CD14-positive monocyte (primary cell): ENCODE data around the gene SLC40A1. TPM values are rescaled to one million over a fixed set of nuclear protein-coding genes. Genes with fewer than 3 reads are reported as not detected.

ENCODE experiments used
- DNase-seq, 3 donors: peaks; one replicate each; pipeline ENCODE4 v3.0.0-alpha.2; 2011 to 2022
- H2AFZ ChIP-seq: 2 replicates; pipeline ENCODE4 v1.6.0; 2012; ENCODE audit warnings: mild to moderate bottlenecking, low read depth, low read length, inconsistent platforms; ENCODE audit not compliant: insufficient read depth, poor library complexity, severe bottlenecking
- H3K27ac ChIP-seq, 2 donors: 1 replicate in 1 of 2; 2 replicates in 1 of 2; pipeline ENCODE4 v1.5.1; 2012 to 2013; ENCODE audit warnings: low read length in 2 of 2, control low read depth in 1 of 2, inconsistent platforms in 1 of 2, low read depth in 1 of 2, mild to moderate bottlenecking in 1 of 2
- H3K27me3 ChIP-seq, 2 donors: one replicate each; pipeline versions ENCODE4 v1.6.0 to v1.6.1; 2011 to 2013; ENCODE audit warnings: low read length in 2 of 2; ENCODE audit not compliant: control insufficient read depth in 2 of 2, insufficient read depth in 2 of 2
- H3K36me3 ChIP-seq, 2 donors: replicated peaks in 1 of 2; 1 replicate in 1 of 2; 2 replicates in 1 of 2; pipeline versions ENCODE4 v1.5.1 to v1.6.1; 2012 to 2013; ENCODE audit warnings: low read length in 2 of 2, control low read depth in 1 of 2, inconsistent platforms in 1 of 2, mild to moderate bottlenecking in 1 of 2; ENCODE audit not compliant: insufficient read depth in 2 of 2, control insufficient read depth in 1 of 2
- H3K4me1 ChIP-seq, 2 donors: 1 replicate in 1 of 2; 2 replicates in 1 of 2; pipeline versions ENCODE4 v1.5.1 to v1.6.1; 2012 to 2013; ENCODE audit warnings: low read length in 2 of 2, control low read depth in 1 of 2, inconsistent platforms in 1 of 2, mild to moderate bottlenecking in 1 of 2, moderate library complexity in 1 of 2; ENCODE audit not compliant: insufficient read depth in 2 of 2, control insufficient read depth in 1 of 2
- H3K4me2 ChIP-seq: replicated peaks from 2 replicates; pipeline ENCODE3; 2012; ENCODE audit warnings: low read length, moderate library complexity, mild to moderate bottlenecking; ENCODE audit not compliant: poor library complexity, severe bottlenecking; ENCODE audit errors: extremely low read depth
- H3K4me3 ChIP-seq, 3 experiments: fragments of 200-600 bp in 1 of 3; sonication (generic) in 1 of 3; replicated peaks in 1 of 3; 1 replicate in 2 of 3; 2 replicates in 1 of 3; pipeline ENCODE4 v1.5.1; 2011 to 2013; ENCODE audit warnings: low read length in 3 of 3, mild to moderate bottlenecking in 3 of 3, control low read depth in 2 of 3, low read depth in 2 of 3, inconsistent platforms in 1 of 3, moderate library complexity in 1 of 3
- H3K79me2 ChIP-seq: 2 replicates; pipeline ENCODE4 v1.6.0; 2012; ENCODE audit warnings: mild to moderate bottlenecking, control low read depth, inconsistent platforms, low read length, moderate library complexity; ENCODE audit not compliant: insufficient read depth
- H3K9ac ChIP-seq: 2 replicates; pipeline ENCODE4 v1.6.0; 2017; ENCODE audit warnings: low read length, mild to moderate bottlenecking; ENCODE audit not compliant: insufficient read depth, poor library complexity, severe bottlenecking
- H3K9me3 ChIP-seq, 2 donors: replicated peaks in 1 of 2; 1 replicate in 1 of 2; 2 replicates in 1 of 2; pipeline versions ENCODE4 v1.5.1 to v1.6.1; 2012 to 2013; ENCODE audit warnings: low read length in 2 of 2, control low read depth in 1 of 2; ENCODE audit not compliant: control insufficient read depth in 1 of 2, insufficient read depth in 1 of 2
- H4K20me1 ChIP-seq: 2 replicates; pipeline ENCODE4 v1.6.0; 2012; ENCODE audit warnings: mild to moderate bottlenecking, low read length, control low read depth, moderate library complexity; ENCODE audit not compliant: insufficient read depth
- H3K27ac Mint-ChIP-seq, 7 donors: one replicate each; pipeline ENCODE4 v1.8.0; 2020; ENCODE audit warnings: mild to moderate bottlenecking in 7 of 7, mixed read lengths in 7 of 7, moderate library complexity in 6 of 7, inconsistent platforms in 2 of 7
- H3K27me3 Mint-ChIP-seq, 3 donors: one replicate each; pipeline ENCODE4 v1.8.0; 2021 to 2022; ENCODE audit warnings: low read depth in 3 of 3, mild to moderate bottlenecking in 3 of 3, mixed read lengths in 3 of 3, moderate library complexity in 3 of 3, inconsistent platforms in 1 of 3
- H3K36me3 Mint-ChIP-seq, 2 donors: one replicate each; pipeline ENCODE4 v1.8.0; 2020; ENCODE audit warnings: mixed read lengths in 2 of 2, inconsistent platforms in 1 of 2, mild to moderate bottlenecking in 1 of 2
- H3K4me1 Mint-ChIP-seq: one replicate; pipeline ENCODE4 v1.8.0; 2020; ENCODE audit warnings: mild to moderate bottlenecking, mixed read lengths
- H3K4me3 Mint-ChIP-seq, 2 donors: one replicate each; pipeline ENCODE4 v1.8.0; 2020; ENCODE audit warnings: mild to moderate bottlenecking in 2 of 2, mixed read lengths in 2 of 2, moderate library complexity in 1 of 2
- H3K9me3 Mint-ChIP-seq, 7 donors: one replicate each; pipeline ENCODE4 v1.8.0; 2020 to 2022; ENCODE audit warnings: mixed read lengths in 7 of 7, mild to moderate bottlenecking in 6 of 7, moderate library complexity in 6 of 7, inconsistent platforms in 2 of 7
- WGBS: methylation state at CpG from one replicate; pipeline ENCODE4 v1.1.5; 2013; ENCODE audit warnings: missing lambda C conversion rate; ENCODE audit not compliant: insufficient coverage; 5-methylcytosine and 5-hydroxymethylcytosine counted together
- intact Hi-C, 2 donors: fragments of 100-400 bp; cut with micrococcal nuclease; formaldehyde crosslinking; loops; one replicate each; pipeline versions ENCODE4 v1.15.0 to v1.15.1; 2023
- polyA plus RNA-seq, 3 donors: library from polyadenylated mRNA; depleted of rRNA in 1 of 3; unstranded in 2 of 3; stranded (reverse) in 1 of 3; fragments of 300-500 nt in 2 of 3; fragments of >200 nt in 1 of 3; fragmentation: Illumina TruSeq in 2 of 3; gene quantifications; 1 replicate in 2 of 3; 2 replicates in 1 of 3; pipeline ENCODE4 v1.2.3, GENCODE V29; 2012 to 2021
- TF ChIP-seq, protein P1 (sequence below): fragments of 200-600 bp; IDR thresholded peaks from one replicate; pipeline ENCODE4 v1.8.0; 2022; ENCODE audit warnings: antibody characterized with exemption, mild to moderate bottlenecking

Gene SLC40A1
- polyA plus RNA-seq, 3 donors = 7.9 to 91.6 (median 90.4) TPM

DNA sequence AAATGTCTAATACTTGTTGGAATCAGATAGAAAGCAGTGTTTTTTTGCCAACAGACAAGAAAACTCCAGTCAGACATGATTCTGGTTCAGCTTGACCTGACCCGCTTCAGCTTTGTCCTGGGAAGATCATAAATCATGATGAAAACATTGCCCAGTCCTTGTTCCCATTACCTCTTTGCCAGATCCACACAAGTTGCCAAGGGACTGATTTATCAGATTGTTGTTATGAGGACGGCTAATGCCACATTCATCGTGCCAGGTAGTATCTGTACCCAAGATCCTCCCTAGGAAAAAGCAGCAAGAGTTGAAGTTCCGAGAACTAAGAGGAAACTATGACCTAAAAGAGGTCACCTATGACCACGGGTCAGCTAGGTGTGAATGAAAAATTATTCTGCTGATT lies 39.0 kb downstream of the SLC40A1 start:
- H3K4me2 ChIP-seq = no peak overlapping the region
- no peaks in the 10 kb centered on the region for H3K36me3 ChIP-seq
- Mint-ChIP-seq H3K4me3 (no peak overlapping the region), H3K27ac (no peak overlapping the region), H3K4me1 (peaks cover 12% of the 10 kb centered on the region), H3K9me3 (peaks cover 0 to 10% (median 5%) of the 10 kb centered on the region in 7 donors), H3K36me3 (no peaks in the 10 kb centered on the region), H3K27me3 (peaks cover 0 to 7% (median 0%) of the 10 kb centered on the region in 3 donors)
- peaks cover 8 to 15% of the 10 kb centered on the region in 2 donors for H3K4me1 ChIP-seq
- intact Hi-C loops = no loop called here
- TF ChIP-seq, protein P1, sequence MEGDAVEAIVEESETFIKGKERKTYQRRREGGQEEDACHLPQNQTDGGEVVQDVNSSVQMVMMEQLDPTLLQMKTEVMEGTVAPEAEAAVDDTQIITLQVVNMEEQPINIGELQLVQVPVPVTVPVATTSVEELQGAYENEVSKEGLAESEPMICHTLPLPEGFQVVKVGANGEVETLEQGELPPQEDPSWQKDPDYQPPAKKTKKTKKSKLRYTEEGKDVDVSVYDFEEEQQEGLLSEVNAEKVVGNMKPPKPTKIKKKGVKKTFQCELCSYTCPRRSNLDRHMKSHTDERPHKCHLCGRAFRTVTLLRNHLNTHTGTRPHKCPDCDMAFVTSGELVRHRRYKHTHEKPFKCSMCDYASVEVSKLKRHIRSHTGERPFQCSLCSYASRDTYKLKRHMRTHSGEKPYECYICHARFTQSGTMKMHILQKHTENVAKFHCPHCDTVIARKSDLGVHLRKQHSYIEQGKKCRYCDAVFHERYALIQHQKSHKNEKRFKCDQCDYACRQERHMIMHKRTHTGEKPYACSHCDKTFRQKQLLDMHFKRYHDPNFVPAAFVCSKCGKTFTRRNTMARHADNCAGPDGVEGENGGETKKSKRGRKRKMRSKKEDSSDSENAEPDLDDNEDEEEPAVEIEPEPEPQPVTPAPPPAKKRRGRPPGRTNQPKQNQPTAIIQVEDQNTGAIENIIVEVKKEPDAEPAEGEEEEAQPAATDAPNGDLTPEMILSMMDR = no peak
- 100% methylated on average over 1 of the region's 5 CpGs for WGBS
- no peaks in the 10 kb centered on the region for H3K79me2 ChIP-seq
- no peaks in the 10 kb centered on the region for H3K9me3 ChIP-seq
- no peak for DNase-seq
- no peaks in the 10 kb centered on the region for H4K20me1 ChIP-seq
- H3K4me3 ChIP-seq = no peak overlapping the region
- H3K27ac ChIP-seq = no peak overlapping the region
- no peak overlapping the region for H3K9ac ChIP-seq
- no peak overlapping the region for H2AFZ ChIP-seq
- H3K27me3 ChIP-seq = no peaks in the 10 kb centered on the region

DNA sequence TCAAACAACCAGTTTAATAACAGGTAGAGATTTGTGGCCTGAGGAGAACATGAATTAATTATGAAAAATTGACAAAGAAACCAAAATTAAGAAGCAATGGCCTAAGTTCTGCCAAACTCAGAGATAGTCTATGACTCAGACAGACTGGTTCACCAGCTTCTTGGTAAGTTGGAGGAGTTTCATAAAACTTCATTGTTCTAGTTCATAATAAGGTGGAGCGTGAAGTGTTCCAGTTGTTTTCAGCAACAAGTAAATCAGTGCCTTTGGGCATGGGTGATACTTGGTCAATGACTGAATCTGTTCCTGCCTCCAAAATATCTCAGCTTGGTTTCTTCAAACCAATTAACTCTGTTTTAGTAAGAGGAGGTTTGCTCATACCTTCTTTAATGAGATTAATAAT lies 40.0 kb downstream of the SLC40A1 start:
- TF ChIP-seq, protein P1 = no peak
- intact Hi-C loops = no loop called here
- H3K9me3 ChIP-seq = no peaks in the 10 kb centered on the region
- Mint-ChIP-seq H3K36me3 (no peaks in the 10 kb centered on the region), H3K4me3 (no peak overlapping the region), H3K27ac (no peak overlapping the region), H3K27me3 (peaks cover 0 to 7% (median 0%) of the 10 kb centered on the region in 3 donors), H3K4me1 (peaks cover 15% of the 10 kb centered on the region), H3K9me3 (peaks cover 0 to 10% (median 4%) of the 10 kb centered on the region in 7 donors)
- no peak overlapping the region for H3K4me3 ChIP-seq
- H3K4me1 ChIP-seq = peaks cover 9 to 15% of the 10 kb centered on the region in 2 donors
- no peak for DNase-seq
- H3K79me2 ChIP-seq = no peaks in the 10 kb centered on the region
- H2AFZ ChIP-seq = no peak overlapping the region
- no peak overlapping the region for H3K4me2 ChIP-seq
- no CpG with 5 or more reads among the region's 1 CpG for WGBS
- H3K27me3 ChIP-seq = no peaks in the 10 kb centered on the region
- H3K36me3 ChIP-seq = no peaks in the 10 kb centered on the region
- H3K27ac ChIP-seq = no peak overlapping the region
- H3K9ac ChIP-seq = no peak overlapping the region
- no peaks in the 10 kb centered on the region for H4K20me1 ChIP-seq
